ENCODE results near the gene GARNL3.

The GARNL3 gene

GRCh38 chr9:127281891-127282290 is 17.3 kb downstream of the GARNL3 start:
- no peak overlapping the region for H3K4me3 ChIP-seq (ENCODE audit: low read depth, low read length)
- no peak for DNase-seq (ENCODE audit: low read depth)
- TF ChIP-seq, protein P1, sequence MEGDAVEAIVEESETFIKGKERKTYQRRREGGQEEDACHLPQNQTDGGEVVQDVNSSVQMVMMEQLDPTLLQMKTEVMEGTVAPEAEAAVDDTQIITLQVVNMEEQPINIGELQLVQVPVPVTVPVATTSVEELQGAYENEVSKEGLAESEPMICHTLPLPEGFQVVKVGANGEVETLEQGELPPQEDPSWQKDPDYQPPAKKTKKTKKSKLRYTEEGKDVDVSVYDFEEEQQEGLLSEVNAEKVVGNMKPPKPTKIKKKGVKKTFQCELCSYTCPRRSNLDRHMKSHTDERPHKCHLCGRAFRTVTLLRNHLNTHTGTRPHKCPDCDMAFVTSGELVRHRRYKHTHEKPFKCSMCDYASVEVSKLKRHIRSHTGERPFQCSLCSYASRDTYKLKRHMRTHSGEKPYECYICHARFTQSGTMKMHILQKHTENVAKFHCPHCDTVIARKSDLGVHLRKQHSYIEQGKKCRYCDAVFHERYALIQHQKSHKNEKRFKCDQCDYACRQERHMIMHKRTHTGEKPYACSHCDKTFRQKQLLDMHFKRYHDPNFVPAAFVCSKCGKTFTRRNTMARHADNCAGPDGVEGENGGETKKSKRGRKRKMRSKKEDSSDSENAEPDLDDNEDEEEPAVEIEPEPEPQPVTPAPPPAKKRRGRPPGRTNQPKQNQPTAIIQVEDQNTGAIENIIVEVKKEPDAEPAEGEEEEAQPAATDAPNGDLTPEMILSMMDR (IDR thresholded peaks at IDR 0.05; ENCODE audit: control insufficient read depth, extremely low read depth, insufficient read depth), result no peak

DNA sequence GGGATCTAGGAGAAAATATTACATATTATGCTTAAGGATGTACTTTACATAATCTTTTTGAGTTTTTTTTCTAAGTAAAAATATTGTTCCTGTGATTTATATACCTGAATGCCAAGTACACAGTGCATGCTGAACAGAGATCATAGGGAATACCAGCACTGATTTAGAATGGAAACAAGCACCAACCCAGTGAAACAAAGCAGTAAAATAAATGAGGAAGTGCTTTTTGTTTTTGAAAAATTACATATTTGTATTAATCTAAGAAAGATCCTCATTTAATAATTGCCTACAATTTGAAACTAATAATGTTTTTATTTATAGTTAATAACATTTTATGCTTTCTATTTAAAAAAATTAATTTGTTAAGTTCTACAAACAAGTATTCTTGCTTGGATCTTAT is 18.0 kb downstream of the GARNL3 start:
- no peak for DNase-seq (ENCODE audit: low read depth)
- H3K4me3 ChIP-seq (ENCODE audit: low read depth, low read length), result no peak overlapping the region
- TF ChIP-seq, protein P1 (IDR thresholded peaks at IDR 0.05; ENCODE audit: control insufficient read depth, extremely low read depth, insufficient read depth), result no peak

DNA sequence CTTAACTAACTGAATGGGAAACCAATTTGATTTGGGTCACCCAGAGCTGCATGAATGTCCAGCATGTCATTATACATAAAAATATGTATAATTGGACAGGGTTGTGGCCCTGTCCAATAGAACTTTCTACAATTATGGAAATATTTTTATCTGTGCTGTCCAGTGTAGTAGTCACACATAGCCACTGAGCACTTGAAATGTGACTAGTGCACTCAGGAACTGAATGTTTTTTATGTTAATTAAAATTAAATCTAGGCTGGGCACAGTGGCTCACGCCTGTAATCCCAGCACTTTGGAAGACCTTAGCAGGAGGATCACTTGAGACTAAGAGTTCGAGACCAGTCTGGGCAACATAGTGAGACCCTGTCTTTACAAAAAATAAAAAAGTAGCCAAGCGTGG is 18.6 kb downstream of the GARNL3 start:
- H3K4me3 ChIP-seq (ENCODE audit: low read depth, low read length), result no peak overlapping the region
- TF ChIP-seq, protein P1 (IDR thresholded peaks at IDR 0.05; ENCODE audit: control insufficient read depth, extremely low read depth, insufficient read depth), result no peak
- no peak for DNase-seq (ENCODE audit: low read depth)

- no peak overlapping the region for H3K4me3 ChIP-seq (ENCODE audit: low read depth, low read length)
- TF ChIP-seq, protein P1 (IDR thresholded peaks at IDR 0.05; ENCODE audit: control insufficient read depth, extremely low read depth, insufficient read depth), result peak; percentile 27; the same call in 1 of the 2 replicates
- no peak for DNase-seq (ENCODE audit: low read depth)
Observed at GRCh38 chr9:127283917-127284497, 19.4 kb downstream of the GARNL3 start.

GRCh38 chr9:127285965-127286364 is 21.4 kb downstream of the GARNL3 start:
- no peak for DNase-seq (ENCODE audit: low read depth)
- no peak overlapping the region for H3K4me3 ChIP-seq (ENCODE audit: low read depth, low read length)
- TF ChIP-seq, protein P1 (IDR thresholded peaks at IDR 0.05; ENCODE audit: control insufficient read depth, extremely low read depth, insufficient read depth), result no peak

- no peak for DNase-seq (ENCODE audit: low read depth)
- TF ChIP-seq, protein P1 (IDR thresholded peaks at IDR 0.05; ENCODE audit: control insufficient read depth, extremely low read depth, insufficient read depth), result no peak
- H3K4me3 ChIP-seq (ENCODE audit: low read depth, low read length), result no peak overlapping the region
Observed at GRCh38 chr9:127290561-127291065, 26.0 kb downstream of the GARNL3 start.

DNA sequence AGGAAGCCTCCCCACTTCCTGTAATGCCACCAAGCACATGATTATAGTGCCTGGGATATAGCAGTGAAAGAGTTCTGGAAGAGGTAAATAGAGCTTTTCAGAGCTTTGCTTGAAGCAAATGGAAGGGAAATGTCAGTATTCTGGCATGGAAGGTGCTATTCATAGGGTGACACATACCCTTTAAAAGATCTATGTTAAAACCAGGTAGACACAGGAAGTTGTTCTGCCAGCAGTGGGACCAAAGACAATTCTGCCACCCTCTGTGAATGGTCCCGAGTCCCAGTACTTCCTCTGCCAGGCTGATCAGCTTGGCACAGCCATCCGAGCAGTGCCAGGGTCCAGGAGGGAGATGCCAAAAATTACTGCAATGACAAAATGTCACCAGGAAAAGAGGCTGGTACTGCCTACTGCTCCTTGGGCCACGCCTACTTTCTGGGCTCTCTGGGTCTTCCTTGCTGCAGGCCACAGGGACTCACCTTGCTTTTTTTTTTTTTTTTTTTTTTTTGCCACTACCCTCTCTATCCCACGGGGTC is 26.7 kb downstream of the GARNL3 start:
- no peak for DNase-seq (ENCODE audit: low read depth)
- TF ChIP-seq, protein P1 (IDR thresholded peaks at IDR 0.05; ENCODE audit: control insufficient read depth, extremely low read depth, insufficient read depth), result no peak
- H3K4me3 ChIP-seq (ENCODE audit: low read depth, low read length), result no peak overlapping the region
